ENCODE data around the gene CRB2.

GRCh38 chr9:123376218-123377071, 20.4 kb downstream of the CRB2 start:
- no peak for TF ChIP-seq POLR2AphosphoS5 (IDR thresholded peaks at IDR 0.05; ENCODE audit: borderline replicate concordance, low read depth, low read length)
- TF ChIP-seq EZH2 (IDR thresholded peaks at IDR 0.05) = no peak
- TF ChIP-seq FOXP2 (optimal IDR thresholded peaks at IDR 0.05; ENCODE audit: control extremely low read depth, extremely low read length, insufficient read depth) = no peak
